Measurements from ENCODE around the gene KRT36.

The KRT36 gene

DNA sequence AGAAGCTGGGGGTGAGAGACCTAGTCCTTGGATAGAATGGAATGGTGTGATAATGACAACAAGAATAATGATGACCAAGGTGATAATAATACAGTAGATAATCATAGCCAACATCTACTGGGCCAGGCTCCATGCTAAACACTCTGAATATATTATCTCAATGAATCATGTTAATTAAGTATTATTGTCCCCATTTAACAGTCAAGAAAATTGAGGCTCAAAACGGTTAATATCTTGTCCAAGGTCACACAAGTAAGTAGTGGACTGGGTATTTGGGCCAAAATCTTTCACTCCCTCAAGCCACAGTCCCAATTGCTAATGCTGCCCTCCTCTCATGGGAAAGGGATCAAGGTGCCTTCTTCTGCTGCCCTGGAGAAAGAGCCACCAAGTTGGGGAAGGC lies 42.3 kb upstream of the KRT36 start:
- H3K4me3 ChIP-seq (ENCODE audit: low read length, poor library complexity, severe bottlenecking): no peak overlapping the region
- H3K79me2 ChIP-seq (ENCODE audit: insufficient read depth, low read length): no peaks in the 10 kb centered on the region
- H4K20me1 ChIP-seq (ENCODE audit: insufficient read depth, low read length, poor library complexity, severe bottlenecking): no peaks in the 10 kb centered on the region
- H3K9me3 ChIP-seq (ENCODE audit: insufficient read depth, low read depth, low read length): no peaks in the 10 kb centered on the region
- H3K9me2 ChIP-seq (replicated peaks; ENCODE audit: low read depth, low read length): no peaks in the 10 kb centered on the region
- H3F3A ChIP-seq (ENCODE audit: low read depth): no peaks in the 10 kb centered on the region
- no peak overlapping the region for H2AFZ ChIP-seq (ENCODE audit: low read length)
- TF ChIP-seq, protein P1, sequence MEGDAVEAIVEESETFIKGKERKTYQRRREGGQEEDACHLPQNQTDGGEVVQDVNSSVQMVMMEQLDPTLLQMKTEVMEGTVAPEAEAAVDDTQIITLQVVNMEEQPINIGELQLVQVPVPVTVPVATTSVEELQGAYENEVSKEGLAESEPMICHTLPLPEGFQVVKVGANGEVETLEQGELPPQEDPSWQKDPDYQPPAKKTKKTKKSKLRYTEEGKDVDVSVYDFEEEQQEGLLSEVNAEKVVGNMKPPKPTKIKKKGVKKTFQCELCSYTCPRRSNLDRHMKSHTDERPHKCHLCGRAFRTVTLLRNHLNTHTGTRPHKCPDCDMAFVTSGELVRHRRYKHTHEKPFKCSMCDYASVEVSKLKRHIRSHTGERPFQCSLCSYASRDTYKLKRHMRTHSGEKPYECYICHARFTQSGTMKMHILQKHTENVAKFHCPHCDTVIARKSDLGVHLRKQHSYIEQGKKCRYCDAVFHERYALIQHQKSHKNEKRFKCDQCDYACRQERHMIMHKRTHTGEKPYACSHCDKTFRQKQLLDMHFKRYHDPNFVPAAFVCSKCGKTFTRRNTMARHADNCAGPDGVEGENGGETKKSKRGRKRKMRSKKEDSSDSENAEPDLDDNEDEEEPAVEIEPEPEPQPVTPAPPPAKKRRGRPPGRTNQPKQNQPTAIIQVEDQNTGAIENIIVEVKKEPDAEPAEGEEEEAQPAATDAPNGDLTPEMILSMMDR (conservative IDR thresholded peaks at IDR 0.05; ENCODE audit: low read length): no peak
- no peak for TF ChIP-seq EZH2phosphoT487 (IDR thresholded peaks at IDR 0.05; ENCODE audit: borderline replicate concordance)
- H3K9ac ChIP-seq (ENCODE audit: low read depth, low read length, poor library complexity, severe bottlenecking): no peak overlapping the region
- no peaks in the 10 kb centered on the region for H3K36me3 ChIP-seq (ENCODE audit: insufficient read depth, low read length)
- no peaks in the 10 kb centered on the region for H3K4me1 ChIP-seq (ENCODE audit: insufficient read depth, low read length, poor library complexity, severe bottlenecking)
- no peak overlapping the region for H3K4me2 ChIP-seq (ENCODE audit: low read depth, low read length, poor library complexity, severe bottlenecking)
- H3K27me3 ChIP-seq (ENCODE audit: insufficient read depth, low read length, poor library complexity, severe bottlenecking): no peaks in the 10 kb centered on the region

DNA sequence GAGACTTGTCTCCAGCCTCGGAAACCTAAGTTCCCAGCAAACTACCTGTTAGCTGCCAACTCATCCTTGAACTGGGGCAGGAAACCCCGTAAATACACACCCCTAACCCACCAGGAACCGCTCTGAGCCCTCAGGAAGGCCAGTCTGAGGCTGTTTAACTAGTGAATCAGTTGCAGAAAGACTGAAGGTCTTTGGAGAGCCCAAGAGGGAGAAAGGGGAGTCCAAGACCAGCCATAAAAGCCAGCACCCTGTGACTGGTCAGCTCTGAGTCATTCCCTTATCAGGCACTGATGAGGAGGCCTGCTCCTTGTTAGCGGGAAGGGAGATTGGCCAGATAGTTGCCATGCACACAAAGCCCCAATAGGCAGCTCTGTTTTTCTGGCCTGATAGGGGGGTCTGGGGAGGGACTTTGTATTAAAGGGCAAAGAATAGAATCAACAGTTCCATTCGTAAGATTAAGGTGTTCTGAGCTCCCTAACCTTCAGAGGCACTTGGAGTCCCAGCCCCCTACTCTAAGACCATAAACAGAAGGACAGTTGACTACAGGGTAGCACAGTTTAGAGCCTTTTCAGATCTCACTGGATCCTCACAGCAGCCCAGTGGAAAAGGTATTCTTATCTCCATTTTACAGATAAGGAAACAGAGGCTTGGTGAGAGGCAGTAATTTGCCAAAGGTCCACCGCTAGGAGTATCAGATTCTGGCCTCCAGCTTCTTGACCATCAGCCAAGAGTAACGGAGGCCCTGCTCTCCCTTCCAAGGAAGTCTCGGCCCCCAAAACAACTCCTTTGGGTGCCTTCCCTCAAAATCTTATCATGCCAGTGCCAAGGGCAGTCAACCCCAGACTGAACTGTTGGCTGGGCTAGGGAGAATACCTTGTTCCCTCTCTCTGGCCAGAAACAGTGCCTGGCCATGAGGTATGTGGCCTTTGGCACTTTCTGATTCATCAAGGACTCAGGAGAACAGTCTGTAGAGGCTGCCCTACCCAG lies 40.6 kb upstream of the KRT36 start:
- Histone ChIP-seq H2AFZ (ENCODE audit: low read length) (no peak overlapping the region), H3K4me1 (ENCODE audit: insufficient read depth, low read length, poor library complexity, severe bottlenecking) (no peaks in the 10 kb centered on the region), H4K20me1 (ENCODE audit: insufficient read depth, low read length, poor library complexity, severe bottlenecking) (no peaks in the 10 kb centered on the region), H3K9me3 (ENCODE audit: insufficient read depth, low read depth, low read length) (no peaks in the 10 kb centered on the region), H3K36me3 (ENCODE audit: insufficient read depth, low read length) (no peaks in the 10 kb centered on the region), H3K9me2 (replicated peaks; ENCODE audit: low read depth, low read length) (no peaks in the 10 kb centered on the region), H3K27me3 (ENCODE audit: insufficient read depth, low read length, poor library complexity, severe bottlenecking) (no peaks in the 10 kb centered on the region), H3K4me2 (ENCODE audit: low read depth, low read length, poor library complexity, severe bottlenecking) (no peak overlapping the region), H3F3A (ENCODE audit: low read depth) (no peaks in the 10 kb centered on the region), H3K79me2 (ENCODE audit: insufficient read depth, low read length) (no peaks in the 10 kb centered on the region), H3K9ac (ENCODE audit: low read depth, low read length, poor library complexity, severe bottlenecking) (no peak overlapping the region), H3K4me3 (ENCODE audit: low read length, poor library complexity, severe bottlenecking) (no peak overlapping the region)
- TF ChIP-seq EZH2phosphoT487 (IDR thresholded peaks at IDR 0.05; ENCODE audit: borderline replicate concordance): no peak

DNA sequence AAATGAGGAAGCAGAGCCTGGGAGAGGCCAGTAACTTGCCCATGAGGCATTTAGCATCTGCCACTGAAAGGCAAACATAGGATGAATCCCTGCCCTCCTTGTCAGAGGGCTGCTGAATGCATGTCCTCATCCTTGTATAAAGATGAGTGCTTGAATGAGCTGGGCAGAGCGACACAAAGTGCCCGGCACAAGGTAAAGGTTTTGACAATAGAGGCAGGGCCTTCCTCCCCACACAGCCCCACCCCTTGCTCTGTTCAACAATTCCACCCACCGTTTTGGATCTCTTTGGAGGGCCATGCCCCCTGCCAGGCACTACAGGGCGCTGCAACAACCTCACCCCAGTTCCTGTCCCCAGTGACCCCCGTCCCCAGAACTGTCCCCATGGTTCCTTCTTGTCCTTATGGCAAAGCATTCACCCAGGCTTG lies 39.8 kb upstream of the KRT36 start:
- Histone ChIP-seq H3K4me3 (ENCODE audit: low read length, poor library complexity, severe bottlenecking) (no peak overlapping the region), H2AFZ (ENCODE audit: low read length) (no peak overlapping the region), H3K4me2 (ENCODE audit: low read depth, low read length, poor library complexity, severe bottlenecking) (no peak overlapping the region), H3K9ac (ENCODE audit: low read depth, low read length, poor library complexity, severe bottlenecking) (no peak overlapping the region), H3K9me2 (replicated peaks; ENCODE audit: low read depth, low read length) (no peaks in the 10 kb centered on the region), H3K79me2 (ENCODE audit: insufficient read depth, low read length) (no peaks in the 10 kb centered on the region), H3K36me3 (ENCODE audit: insufficient read depth, low read length) (no peaks in the 10 kb centered on the region), H3K9me3 (ENCODE audit: insufficient read depth, low read depth, low read length) (no peaks in the 10 kb centered on the region), H3F3A (ENCODE audit: low read depth) (no peaks in the 10 kb centered on the region), H3K27me3 (ENCODE audit: insufficient read depth, low read length, poor library complexity, severe bottlenecking) (no peaks in the 10 kb centered on the region), H4K20me1 (ENCODE audit: insufficient read depth, low read length, poor library complexity, severe bottlenecking) (no peaks in the 10 kb centered on the region), H3K4me1 (ENCODE audit: insufficient read depth, low read length, poor library complexity, severe bottlenecking) (no peaks in the 10 kb centered on the region)
- TF ChIP-seq, protein P1 (conservative IDR thresholded peaks at IDR 0.05; ENCODE audit: low read length): no peak
- TF ChIP-seq EZH2phosphoT487 (IDR thresholded peaks at IDR 0.05; ENCODE audit: borderline replicate concordance): no peak

All from Loucy (cell line).